Smooth muscle cell (in vitro differentiated cells): ENCODE data around the gene FOXP2. TPM values are rescaled to one million over a fixed set of nuclear protein-coding genes. Genes with fewer than 3 reads are reported as not detected.

Experiments used
- DNase-seq: peaks from one replicate; lab custom pipeline; 2025; ENCODE audit not compliant: unreplicated experiment; lab: John Stamatoyannopoulos, UW
- H2AFZ ChIP-seq: fragments of 200-600 bp; sonication (generic); 2 replicates; pipeline ENCODE4 v1.6.0; 2016; ENCODE audit warnings: antibody characterized with exemption, low read depth, mild to moderate bottlenecking
- H3F3A ChIP-seq: fragments of 200-600 bp; sonication (generic); 2 replicates; pipeline ENCODE4 v1.6.0; 2017; ENCODE audit warnings: antibody characterized with exemption, low read depth
- H3K27ac ChIP-seq: fragments of 200-600 bp; sonication (generic); 2 replicates; pipeline ENCODE4 v1.5.1; 2016; ENCODE audit warnings: low read depth, mild to moderate bottlenecking
- H3K27me3 ChIP-seq: fragments of 200-600 bp; sonication (generic); 2 replicates; pipeline ENCODE4 v1.6.1; 2016; ENCODE audit warnings: low read depth, mild to moderate bottlenecking
- H3K36me3 ChIP-seq: fragments of 200-600 bp; sonication (generic); 2 replicates; pipeline ENCODE4 v1.5.1; 2016; ENCODE audit warnings: low read depth
- H3K4me1 ChIP-seq: fragments of 200-600 bp; sonication (generic); 2 replicates; pipeline ENCODE4 v1.5.1; 2016; ENCODE audit warnings: low read depth
- H3K4me2 ChIP-seq: fragments of 200-600 bp; sonication (generic); 2 replicates; pipeline ENCODE4 v1.6.0; 2016; ENCODE audit warnings: mild to moderate bottlenecking
- H3K4me3 ChIP-seq: fragments of 200-600 bp; sonication (generic); 2 replicates; pipeline ENCODE4 v1.5.1; 2016; ENCODE audit warnings: mild to moderate bottlenecking
- H3K79me2 ChIP-seq: fragments of 200-600 bp; sonication (generic); 2 replicates; pipeline ENCODE4 v1.6.0; 2016; ENCODE audit warnings: low read depth, mild to moderate bottlenecking
- H3K9ac ChIP-seq: fragments of 200-600 bp; sonication (generic); 2 replicates; pipeline ENCODE4 v1.6.0; 2016; ENCODE audit warnings: low read depth
- H3K9me3 ChIP-seq: fragments of 200-600 bp; sonication (generic); replicated peaks from 2 replicates; pipeline ENCODE4 v1.5.1; 2016; ENCODE audit warnings: low read depth
- H4K20me1 ChIP-seq: fragments of 200-600 bp; sonication (generic); 2 replicates; pipeline ENCODE4 v1.6.0; 2016; ENCODE audit warnings: low read depth
- CTCF ChIP-seq: fragments of 200-600 bp; sonication (generic); IDR thresholded peaks from 2 replicates; pipeline ENCODE4 v1.5.1; 2017; ENCODE audit warnings: borderline replicate concordance, mild to moderate bottlenecking, antibody characterized with exemption; ENCODE audit not compliant: insufficient read depth, poor library complexity, severe bottlenecking
- WGBS: methylation state at CpG from one replicate; pipeline ENCODE4 v1.1.7; 2016; ENCODE audit warnings: low lambda C conversion rate; 5-methylcytosine and 5-hydroxymethylcytosine counted together
- polyA plus RNA-seq: library from polyadenylated mRNA; unstranded; fragments of >200 nt; fragmentation: Nextera tagmentation; extraction: Ambion mirVana; gene quantifications from 2 replicates; pipeline ENCODE4 v1.2.1, GENCODE V29; 2016
- total RNA-seq: library from RNA; depleted of rRNA; stranded (reverse); fragments of >200 nt; gene quantifications from 2 replicates; pipeline ENCODE4 v1.2.3, GENCODE V29; 2014

FOXP2 gene
- total and polyA plus RNA-seq, 2 experiments from 2014 or later = 0.86 to 1.1 TPM

GRCh38 chr7:114548081-114548980 lies 133.7 kb downstream of the FOXP2 start:
- H2AFZ ChIP-seq = no peak overlapping the region
- no peaks in the 10 kb centered on the region for H3K27me3 ChIP-seq
- TF ChIP-seq CTCF = no peak
- 75% methylated on average over 1 of the region's 1 CpG for WGBS
- no peak overlapping the region for H3K27ac ChIP-seq
- no peaks in the 10 kb centered on the region for H3K79me2 ChIP-seq
- H3K9ac ChIP-seq = no peak overlapping the region
- no peaks in the 10 kb centered on the region for H3K36me3 ChIP-seq
- no peaks in the 10 kb centered on the region for H3K9me3 ChIP-seq
- DNase-seq = no peak
- no peak overlapping the region for H3K4me2 ChIP-seq
- H4K20me1 ChIP-seq = no peaks in the 10 kb centered on the region
- H3K4me3 ChIP-seq = no peak overlapping the region
- no peaks in the 10 kb centered on the region for H3K4me1 ChIP-seq
- H3F3A ChIP-seq = no peaks in the 10 kb centered on the region

- Histone ChIP-seq H3F3A (no peaks in the 10 kb centered on the region), H3K36me3 (no peaks in the 10 kb centered on the region), H3K27ac (peak overlapping the region; percentile 23), H2AFZ (no peak overlapping the region), H3K4me3 (no peak overlapping the region), H3K9me3 (no peaks in the 10 kb centered on the region), H3K79me2 (no peaks in the 10 kb centered on the region), H3K27me3 (no peaks in the 10 kb centered on the region), H3K4me1 (no peaks in the 10 kb centered on the region), H3K4me2 (no peak overlapping the region), H3K9ac (peak overlapping the region; percentile 36), H4K20me1 (no peaks in the 10 kb centered on the region)
- DNase-seq = no peak
- 41% methylated on average over 6 of the region's 6 CpGs for WGBS
- TF ChIP-seq CTCF = no peak
These were observed 140.3 kb downstream of the FOXP2 start for GRCh38 chr7:114554781-114555537.

- no peaks in the 10 kb centered on the region for H3F3A ChIP-seq
- no peak for DNase-seq
These were observed 152.8 kb downstream of the FOXP2 start for GRCh38 chr7:114567416-114567815.

More at GRCh38 chr7:114567416-114567815, 152.8 kb downstream of the FOXP2 start:
- no peak overlapping the region for H3K27ac ChIP-seq
- no peak overlapping the region for H3K9ac ChIP-seq
- no peaks in the 10 kb centered on the region for H3K36me3 ChIP-seq
- H3K4me2 ChIP-seq = no peak overlapping the region
- no peaks in the 10 kb centered on the region for H3K79me2 ChIP-seq
- no peaks in the 10 kb centered on the region for H4K20me1 ChIP-seq
- H3K27me3 ChIP-seq = no peaks in the 10 kb centered on the region
- no peaks in the 10 kb centered on the region for H3K9me3 ChIP-seq
- H2AFZ ChIP-seq = no peak overlapping the region
- TF ChIP-seq CTCF = no peak
- 94% methylated on average over 2 of the region's 2 CpGs for WGBS
- H3K4me1 ChIP-seq = no peaks in the 10 kb centered on the region
- no peak overlapping the region for H3K4me3 ChIP-seq
